Brain microvascular endothelial cell (primary cell): ENCODE results near the gene SLC44A2.

Experiments used
- DNase-seq: peaks from one replicate; pipeline ENCODE4 v3.0.0-alpha.2; 2020
- H3K27ac ChIP-seq: fragments of 250-450 bp; sonication (Bioruptor Pico); 2 replicates; pipeline ENCODE4 v1.5.1; 2020; ENCODE audit warnings: mild to moderate bottlenecking, moderate library complexity
- H3K27me3 ChIP-seq: fragments of 250-450 bp; sonication (Bioruptor Pico); replicated peaks from 2 replicates; pipeline ENCODE4 v1.5.1; 2020; ENCODE audit warnings: mild to moderate bottlenecking
- H3K36me3 ChIP-seq: fragments of 250-450 bp; sonication (Bioruptor Pico); replicated peaks from 2 replicates; pipeline ENCODE4 v1.5.1; 2020; ENCODE audit warnings: mild to moderate bottlenecking
- H3K4me3 ChIP-seq: 2 replicates; pipeline ENCODE4 v1.5.1; 2011; ENCODE audit warnings: low read depth, mild to moderate bottlenecking, control low read depth, low read length, moderate library complexity
- in situ Hi-C: cut with HindIII; loops from 2 replicates; pipeline ENCODE4 v1.10.0; 2017; ENCODE audit warnings: low sequenced_read_pairs, low pct_ligation_motif_present
- TF ChIP-seq, protein P1 (sequence below): IDR thresholded peaks from 2 replicates; pipeline ENCODE4 v1.5.1; 2011; ENCODE audit warnings: low read depth, mild to moderate bottlenecking, moderate library complexity, low read length, control low read depth, inconsistent platforms; ENCODE audit errors: missing control alignments

SLC44A2 gene

DNA sequence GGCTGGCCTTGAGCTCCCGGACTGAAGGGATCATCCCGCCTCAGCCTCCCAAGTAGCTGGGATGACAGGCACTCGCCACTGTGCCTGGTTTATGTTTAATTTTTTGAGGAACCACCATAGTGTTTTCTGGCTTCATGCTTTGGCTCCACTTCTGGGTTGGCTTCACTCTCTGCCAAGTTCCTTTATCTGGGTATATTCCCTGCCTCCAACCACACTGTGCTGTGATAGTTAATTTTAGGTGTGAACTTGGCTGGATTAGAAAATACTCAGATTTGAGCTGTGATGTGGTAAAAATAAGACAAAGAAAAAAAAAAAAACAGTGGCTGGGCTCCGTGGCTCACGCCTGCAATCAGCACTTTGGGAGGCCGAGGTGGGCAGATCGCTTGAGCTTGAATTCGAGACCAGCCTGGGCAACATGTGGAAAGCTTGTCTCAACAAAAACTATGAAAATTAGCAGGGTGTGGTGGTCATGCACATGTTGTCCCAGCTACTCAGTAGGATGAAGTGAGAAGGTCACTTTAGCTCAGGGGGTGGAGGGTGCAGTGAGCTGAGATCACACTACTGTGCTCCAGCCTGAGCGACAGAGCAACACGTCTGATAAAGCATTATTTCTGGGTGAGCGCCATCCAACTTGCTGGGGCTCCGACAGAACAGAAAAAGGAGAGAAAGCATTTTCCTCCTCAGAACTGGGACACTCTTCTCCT, 21.3 kb downstream of the SLC44A2 start:
- no peak for DNase-seq
- TF ChIP-seq, protein P1, sequence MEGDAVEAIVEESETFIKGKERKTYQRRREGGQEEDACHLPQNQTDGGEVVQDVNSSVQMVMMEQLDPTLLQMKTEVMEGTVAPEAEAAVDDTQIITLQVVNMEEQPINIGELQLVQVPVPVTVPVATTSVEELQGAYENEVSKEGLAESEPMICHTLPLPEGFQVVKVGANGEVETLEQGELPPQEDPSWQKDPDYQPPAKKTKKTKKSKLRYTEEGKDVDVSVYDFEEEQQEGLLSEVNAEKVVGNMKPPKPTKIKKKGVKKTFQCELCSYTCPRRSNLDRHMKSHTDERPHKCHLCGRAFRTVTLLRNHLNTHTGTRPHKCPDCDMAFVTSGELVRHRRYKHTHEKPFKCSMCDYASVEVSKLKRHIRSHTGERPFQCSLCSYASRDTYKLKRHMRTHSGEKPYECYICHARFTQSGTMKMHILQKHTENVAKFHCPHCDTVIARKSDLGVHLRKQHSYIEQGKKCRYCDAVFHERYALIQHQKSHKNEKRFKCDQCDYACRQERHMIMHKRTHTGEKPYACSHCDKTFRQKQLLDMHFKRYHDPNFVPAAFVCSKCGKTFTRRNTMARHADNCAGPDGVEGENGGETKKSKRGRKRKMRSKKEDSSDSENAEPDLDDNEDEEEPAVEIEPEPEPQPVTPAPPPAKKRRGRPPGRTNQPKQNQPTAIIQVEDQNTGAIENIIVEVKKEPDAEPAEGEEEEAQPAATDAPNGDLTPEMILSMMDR: no peak

DNA sequence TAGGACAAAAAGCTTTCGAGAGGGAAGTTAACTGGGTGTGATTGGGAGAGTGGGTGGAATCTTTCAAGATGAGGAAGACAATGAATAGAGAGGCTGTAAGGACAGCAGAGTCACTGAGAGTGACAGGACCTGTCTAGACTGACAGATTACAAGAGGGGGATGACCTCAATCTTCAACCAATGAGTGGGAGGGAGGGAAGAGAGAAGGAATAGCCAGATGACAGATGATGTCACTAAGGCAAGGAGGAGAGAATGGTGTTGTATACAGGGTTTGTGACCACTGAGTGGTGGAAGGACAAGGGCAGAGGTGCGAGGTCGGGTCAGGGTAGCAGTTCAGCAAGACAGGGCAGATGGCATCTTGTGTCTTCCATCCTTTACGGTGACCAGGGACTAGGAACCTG, 23.0 kb downstream of the SLC44A2 start:
- H3K27me3 ChIP-seq: no peaks in the 10 kb centered on the region
- no peak overlapping the region for H3K27ac ChIP-seq
- no peak overlapping the region for H3K4me3 ChIP-seq
- TF ChIP-seq, protein P1: no peak
- peaks cover 2% of the 10 kb centered on the region for H3K36me3 ChIP-seq
- no peak for DNase-seq
- in situ Hi-C loops: no loop called here

More for the DNA sequence above, 21.3 kb downstream of the SLC44A2 start:
- Histone ChIP-seq H3K27ac (no peak overlapping the region), H3K4me3 (no peak overlapping the region), H3K27me3 (no peaks in the 10 kb centered on the region), H3K36me3 (peaks cover 9% of the 10 kb centered on the region)
- in situ Hi-C loops: no loop called here

DNA sequence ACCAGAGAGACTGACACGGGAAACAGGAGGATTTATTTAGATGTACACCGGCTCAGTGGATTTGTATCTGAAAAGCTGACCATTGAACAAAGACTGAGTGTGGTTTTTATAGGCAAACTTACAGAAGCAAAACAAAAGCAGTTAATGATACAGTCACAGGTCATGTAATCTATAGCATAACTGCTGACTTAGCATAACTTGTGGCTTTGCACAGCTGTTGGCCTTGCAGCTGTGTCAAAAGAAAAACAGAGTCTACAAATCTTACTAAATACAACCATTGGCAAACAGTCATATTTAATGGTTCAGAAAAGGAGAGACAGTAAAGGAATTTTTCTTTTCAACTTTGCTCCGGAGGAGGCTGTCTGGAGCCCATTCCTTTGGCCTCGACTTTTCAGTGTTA, 26.5 kb downstream of the SLC44A2 start:
- no peaks in the 10 kb centered on the region for H3K27me3 ChIP-seq
- no peak for DNase-seq
- H3K4me3 ChIP-seq: no peak overlapping the region
- TF ChIP-seq, protein P1: no peak
- no peak overlapping the region for H3K27ac ChIP-seq
- H3K36me3 ChIP-seq: no peaks in the 10 kb centered on the region
- in situ Hi-C loops: no loop called here

DNA sequence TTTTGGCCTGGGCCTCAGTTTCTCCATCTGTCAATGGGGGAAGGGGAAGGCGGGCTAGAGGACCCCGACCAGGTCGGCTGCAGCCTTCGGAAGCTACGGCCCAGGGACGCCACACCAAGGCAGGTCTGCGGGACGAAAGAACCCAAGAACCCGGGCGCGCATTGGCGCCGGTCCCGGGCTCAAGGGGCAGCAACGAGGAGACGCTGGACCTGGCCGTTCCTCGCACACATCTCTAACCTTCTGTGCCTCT, 28.1 kb downstream of the SLC44A2 start:
- Histone ChIP-seq H3K4me3 (peak overlapping the region; percentile 95), H3K36me3 (no peaks in the 10 kb centered on the region), H3K27ac (peak overlapping the region; percentile 91), H3K27me3 (no peaks in the 10 kb centered on the region)
- TF ChIP-seq, protein P1: no peak
- no peak for DNase-seq
- in situ Hi-C loops: no loop called here

DNA sequence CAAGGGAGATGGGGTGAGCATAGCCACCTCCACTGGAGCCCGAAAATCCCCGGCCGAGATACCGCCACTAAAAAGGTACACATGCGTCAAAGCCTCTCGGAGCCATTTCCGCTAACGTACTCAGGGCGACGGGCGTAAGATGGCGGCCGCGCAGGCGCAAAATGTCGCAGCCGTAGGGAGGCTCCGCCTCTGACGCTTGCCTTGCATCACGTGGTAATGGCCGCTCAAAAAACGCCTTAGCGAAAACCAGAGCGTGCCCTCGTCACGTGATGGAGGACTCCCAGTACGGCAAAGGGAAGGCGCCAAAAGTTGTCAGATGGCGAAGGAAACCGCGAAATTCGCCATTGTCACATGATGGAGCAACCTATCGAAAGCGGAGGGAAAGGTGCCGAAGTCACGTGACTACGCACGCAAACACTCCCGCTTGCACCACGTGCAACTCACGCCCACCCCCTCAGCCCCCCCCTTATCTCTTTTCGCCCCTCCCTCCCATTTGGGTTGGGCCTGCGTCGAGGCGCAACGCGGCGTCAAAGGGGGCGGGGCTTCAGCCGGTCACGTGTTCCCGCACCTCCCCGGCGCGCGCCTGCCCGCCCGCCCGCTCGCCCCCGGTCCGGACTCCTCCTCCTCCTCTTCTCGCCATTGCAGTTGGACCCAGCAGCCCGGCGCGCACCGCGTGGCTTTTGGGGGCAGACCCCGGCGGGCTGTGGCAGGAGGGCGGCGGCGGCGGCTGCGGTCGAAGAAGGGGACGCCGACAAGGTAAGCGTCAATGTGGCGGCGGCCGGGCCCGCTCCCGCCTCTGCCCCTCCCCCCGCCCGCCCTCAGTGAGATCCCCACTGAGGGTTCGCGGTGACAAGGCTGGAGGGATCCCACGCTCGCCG, 28.6 kb downstream of the SLC44A2 start, which contains the start of gene ILF3:
TSS of gene ILF3 (plus strand) at position 615 of the 878 bp plus-strand sequence. CDS start 16,260 bp downstream, outside the sequence.
- H3K27me3 ChIP-seq: no peaks in the 10 kb centered on the region
- in situ Hi-C loops: no loop called here
- TF ChIP-seq, protein P1: no peak

More for the DNA sequence above, 28.6 kb downstream of the SLC44A2 start, which contains the start of gene ILF3:
- peak within 1 kb of the TSS; percentile 91 for H3K27ac ChIP-seq
- DNase-seq: peak; percentile 100
- no peaks in the 10 kb centered on the region for H3K36me3 ChIP-seq
- peak within 1 kb of the TSS; percentile 95 for H3K4me3 ChIP-seq
